Fibroblast of pulmonary artery (primary cell): ENCODE results near the gene FGA.

Experiments used
- DNase-seq: peaks from one replicate; pipeline ENCODE4 v3.0.0-alpha.2; 2010; ENCODE audit warnings: low read depth
- H3K4me3 ChIP-seq: replicated peaks from 2 replicates; pipeline ENCODE4 v1.5.1; 2011; ENCODE audit warnings: low read depth, mild to moderate bottlenecking, control low read depth, low read length, moderate library complexity
- TF ChIP-seq, protein P1 (sequence below): IDR thresholded peaks from 2 replicates; pipeline ENCODE4 v1.5.1; 2011; ENCODE audit warnings: mild to moderate bottlenecking, control low read depth, low read length, inconsistent platforms; ENCODE audit errors: missing control alignments

Gene FGA

DNA sequence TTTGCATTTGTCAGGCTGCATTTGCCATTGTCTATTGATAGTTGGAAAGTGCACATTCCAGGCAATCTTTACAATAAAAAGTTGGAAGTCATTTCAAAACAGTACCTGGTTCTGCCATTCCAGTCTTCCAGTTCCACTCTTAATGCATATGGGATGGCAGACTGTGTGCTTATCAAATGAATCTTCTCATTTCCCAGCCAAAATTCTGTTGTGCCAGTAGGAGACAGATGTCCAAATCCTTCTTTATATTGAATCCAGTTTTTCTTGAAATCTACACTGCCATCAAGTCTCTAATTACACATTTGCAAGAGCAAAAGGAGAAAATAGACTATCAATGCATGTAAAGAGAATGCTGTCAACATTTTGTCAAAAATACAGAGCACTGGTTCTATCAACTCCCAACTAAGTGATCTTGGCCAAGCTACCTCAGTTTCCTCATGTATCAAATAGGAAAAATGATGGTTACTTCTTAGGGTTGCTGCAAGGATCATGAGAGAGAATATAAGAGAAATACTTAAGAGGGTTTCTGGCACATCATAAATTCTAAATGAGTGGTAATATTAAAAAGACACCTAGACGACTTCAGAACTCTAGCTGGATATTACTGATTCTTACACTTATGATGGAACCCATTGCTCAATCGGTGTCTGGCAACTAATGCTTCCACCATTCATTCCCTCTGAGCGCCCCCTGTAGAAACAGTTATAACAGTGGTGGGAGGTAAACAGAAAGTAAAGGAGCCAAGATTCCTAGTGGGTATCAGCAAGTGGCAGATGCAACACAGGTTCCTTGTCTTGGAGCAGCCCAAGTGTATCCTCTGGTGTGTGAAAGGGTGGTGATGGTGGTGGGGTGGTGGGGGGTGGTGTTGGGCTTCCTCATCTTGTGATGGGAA, 18.1 kb upstream of the FGA start:
- DNase-seq: no peak
- H3K4me3 ChIP-seq: no peak overlapping the region
- TF ChIP-seq, protein P1, sequence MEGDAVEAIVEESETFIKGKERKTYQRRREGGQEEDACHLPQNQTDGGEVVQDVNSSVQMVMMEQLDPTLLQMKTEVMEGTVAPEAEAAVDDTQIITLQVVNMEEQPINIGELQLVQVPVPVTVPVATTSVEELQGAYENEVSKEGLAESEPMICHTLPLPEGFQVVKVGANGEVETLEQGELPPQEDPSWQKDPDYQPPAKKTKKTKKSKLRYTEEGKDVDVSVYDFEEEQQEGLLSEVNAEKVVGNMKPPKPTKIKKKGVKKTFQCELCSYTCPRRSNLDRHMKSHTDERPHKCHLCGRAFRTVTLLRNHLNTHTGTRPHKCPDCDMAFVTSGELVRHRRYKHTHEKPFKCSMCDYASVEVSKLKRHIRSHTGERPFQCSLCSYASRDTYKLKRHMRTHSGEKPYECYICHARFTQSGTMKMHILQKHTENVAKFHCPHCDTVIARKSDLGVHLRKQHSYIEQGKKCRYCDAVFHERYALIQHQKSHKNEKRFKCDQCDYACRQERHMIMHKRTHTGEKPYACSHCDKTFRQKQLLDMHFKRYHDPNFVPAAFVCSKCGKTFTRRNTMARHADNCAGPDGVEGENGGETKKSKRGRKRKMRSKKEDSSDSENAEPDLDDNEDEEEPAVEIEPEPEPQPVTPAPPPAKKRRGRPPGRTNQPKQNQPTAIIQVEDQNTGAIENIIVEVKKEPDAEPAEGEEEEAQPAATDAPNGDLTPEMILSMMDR: no peak

DNA sequence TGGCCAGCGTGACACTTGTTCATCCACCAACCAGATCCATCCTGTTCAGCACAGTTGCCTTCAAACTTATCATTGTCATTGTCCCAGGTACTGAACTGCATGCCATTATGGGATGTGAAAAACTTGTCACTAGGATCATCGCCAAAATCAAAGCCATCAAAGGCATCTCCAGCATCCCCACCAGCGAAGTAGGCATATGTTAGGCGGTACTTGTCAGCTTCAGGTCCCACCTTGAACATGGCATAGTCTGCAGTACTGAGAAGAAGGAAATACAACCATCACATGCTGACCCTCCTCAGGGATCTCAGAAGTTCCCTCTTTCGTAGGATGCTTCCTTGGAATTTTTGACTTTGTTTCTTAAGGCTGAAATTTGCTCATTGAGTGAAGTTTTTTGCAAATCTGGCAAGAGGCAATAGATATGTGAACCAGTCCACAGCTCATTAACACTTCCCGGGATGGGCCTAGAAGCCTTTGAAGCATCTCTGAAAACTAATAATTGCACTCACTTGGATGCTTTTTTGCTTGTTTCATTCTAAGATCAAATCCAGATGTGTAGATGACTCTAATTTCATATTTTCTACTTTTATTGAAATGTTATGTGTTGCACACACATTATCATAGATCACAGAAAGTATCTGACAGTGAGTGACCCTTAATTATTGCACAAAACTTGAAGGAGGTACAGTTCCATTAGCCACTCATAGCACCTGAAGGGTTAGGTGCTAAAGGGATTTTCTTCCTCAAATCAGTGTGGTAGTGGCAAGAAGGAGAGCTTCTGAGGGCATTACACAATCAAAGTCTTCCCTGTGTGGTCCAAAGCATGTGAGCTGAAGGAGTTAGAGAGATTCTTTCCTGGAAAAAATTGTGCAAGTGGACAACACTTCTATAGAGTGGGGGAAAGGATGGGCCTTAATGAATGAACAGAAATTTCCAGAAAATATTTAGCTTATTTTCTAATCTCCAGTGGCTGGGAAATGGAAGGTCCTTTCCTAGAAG, 16.5 kb upstream of the FGA start:
- no peak for DNase-seq
- H3K4me3 ChIP-seq: no peak overlapping the region
- TF ChIP-seq, protein P1: no peak

DNA sequence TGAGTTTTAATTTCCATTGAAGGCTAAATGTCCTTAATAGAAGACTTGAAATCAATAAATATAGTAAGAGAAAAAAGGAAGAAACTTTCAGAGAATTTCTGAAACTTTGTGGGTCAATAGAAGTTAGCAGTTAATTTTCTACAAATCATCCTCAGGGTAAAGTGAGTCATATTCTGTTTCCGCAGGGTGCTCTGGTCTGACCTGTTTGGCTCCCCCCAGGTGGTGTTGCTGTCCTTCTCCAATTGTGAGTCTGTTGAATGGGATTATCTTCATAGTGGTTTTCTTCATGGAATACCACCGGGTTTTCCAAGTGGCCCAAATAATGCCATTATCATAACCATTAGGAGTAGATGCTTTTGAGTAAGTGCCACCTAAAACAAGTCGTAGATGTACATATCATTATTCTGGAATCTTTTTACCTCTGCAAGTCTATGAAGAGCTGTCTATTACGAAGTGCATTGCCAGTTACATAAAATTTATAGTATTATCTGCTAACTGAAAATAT, 14.2 kb upstream of the FGA start:
- TF ChIP-seq, protein P1: no peak
- no peak overlapping the region for H3K4me3 ChIP-seq

DNA sequence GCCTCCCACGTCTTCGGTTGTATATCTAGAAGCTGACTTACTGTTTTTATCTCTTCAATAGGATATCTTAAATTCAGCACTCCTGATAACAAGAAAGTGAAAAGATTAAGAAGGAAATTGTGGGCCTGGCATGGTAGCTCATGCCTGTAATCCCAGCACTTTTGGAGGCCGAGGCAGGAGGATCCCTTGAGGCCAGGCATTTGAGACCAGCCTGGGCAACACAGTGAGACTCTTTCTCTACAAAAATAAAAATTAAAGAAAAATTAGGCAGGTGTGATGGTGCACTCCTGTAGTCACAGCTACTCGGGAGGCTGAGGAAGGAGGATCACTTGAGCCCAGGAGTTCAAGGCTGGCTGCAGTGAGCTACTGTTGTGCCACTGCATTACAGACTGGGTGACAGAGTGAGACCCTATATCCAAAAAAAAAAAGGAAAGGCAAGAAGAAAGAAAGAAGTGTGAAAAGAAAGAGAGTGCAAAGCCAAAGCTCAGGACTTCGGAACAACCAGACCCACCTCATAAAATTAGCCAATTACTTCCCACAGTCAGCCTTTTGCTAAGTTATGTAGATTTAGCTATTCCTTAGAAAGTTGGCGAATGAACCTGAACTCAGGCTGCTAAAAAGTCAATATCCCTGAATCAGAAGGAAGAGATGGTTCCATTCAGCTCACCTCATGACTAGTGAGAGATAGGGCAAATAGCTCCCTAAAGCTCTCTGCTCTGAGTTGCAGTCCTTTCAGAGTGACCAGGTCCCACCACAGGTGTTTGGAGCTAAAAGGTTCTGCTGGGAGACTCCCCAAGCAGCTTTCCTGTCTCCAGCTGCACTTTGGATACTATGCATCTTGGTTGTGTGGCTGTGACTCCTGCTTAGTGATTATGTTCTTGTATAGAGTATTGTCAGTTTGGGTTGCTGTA, 12.7 kb upstream of the FGA start:
- H3K4me3 ChIP-seq: no peak overlapping the region
- TF ChIP-seq, protein P1: no peak
- no peak for DNase-seq

More for the DNA sequence above, 14.2 kb upstream of the FGA start:
- DNase-seq: no peak

DNA sequence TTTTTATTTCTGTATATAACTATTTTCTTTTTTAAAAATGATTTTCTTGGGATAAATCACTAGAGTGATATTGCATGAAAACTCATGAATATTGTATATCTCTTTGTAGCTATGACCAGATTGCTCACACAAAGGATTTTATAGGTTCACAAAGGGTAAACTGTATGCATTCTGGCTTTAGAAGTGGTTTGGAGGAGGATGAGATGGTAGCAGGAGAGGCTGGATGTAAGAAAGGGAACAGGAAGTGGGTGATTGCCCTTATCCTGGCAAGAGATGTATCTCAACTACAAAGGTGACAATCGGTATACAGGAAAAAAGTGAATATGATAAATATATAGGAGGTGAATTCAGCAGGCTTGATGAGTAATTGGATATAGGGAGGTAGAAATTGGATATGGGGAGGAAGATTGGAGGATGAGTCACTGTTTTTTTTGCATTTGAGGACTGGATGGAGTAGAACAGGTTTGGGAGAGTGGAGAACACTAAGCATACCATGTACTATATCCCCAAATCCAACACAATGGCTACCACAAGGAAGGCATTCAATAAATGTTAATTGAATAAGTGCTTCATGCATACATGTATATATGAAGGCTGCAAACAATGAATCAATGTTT, 12.0 kb upstream of the FGA start:
- TF ChIP-seq, protein P1: no peak
- DNase-seq: no peak
- H3K4me3 ChIP-seq: no peak overlapping the region
